ENCODE data around the gene PSMG1.
"Not testable (repeated sequence)": the region's sequence is repeated elsewhere in the genome, so short reads cannot be mapped to it uniquely, and the experiment has no call there.

PSMG1 gene

GRCh38 chr21:39155578-39155977 lies 27.7 kb downstream of the PSMG1 start:
- no peak for DNase-seq

- no peak for DNase-seq
Measured at GRCh38 chr21:39153842-39154241, 29.4 kb downstream of the PSMG1 start.

DNA sequence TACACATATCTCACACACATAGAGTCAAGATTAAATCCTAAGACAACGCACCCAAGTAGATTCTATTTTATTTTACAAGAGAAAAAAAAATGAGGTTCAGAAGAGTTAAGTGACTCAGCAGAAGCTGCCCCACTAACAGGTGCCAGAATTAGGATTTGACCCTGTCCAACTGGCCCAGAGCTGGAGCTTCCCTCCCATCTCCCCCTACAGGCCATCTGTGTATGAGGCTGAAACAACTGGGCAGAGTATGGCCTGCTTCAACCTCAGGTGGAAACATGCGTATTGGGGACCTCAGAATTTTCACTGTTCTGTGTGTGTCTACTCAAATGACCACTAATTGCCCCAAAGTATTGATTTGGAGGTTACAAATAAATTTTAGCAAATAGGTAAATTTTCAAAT lies 29.9 kb downstream of the PSMG1 start:
- no peak for DNase-seq

GRCh38 chr21:39152271-39152670 lies 31.0 kb downstream of the PSMG1 start:
- no peak for DNase-seq

DNA sequence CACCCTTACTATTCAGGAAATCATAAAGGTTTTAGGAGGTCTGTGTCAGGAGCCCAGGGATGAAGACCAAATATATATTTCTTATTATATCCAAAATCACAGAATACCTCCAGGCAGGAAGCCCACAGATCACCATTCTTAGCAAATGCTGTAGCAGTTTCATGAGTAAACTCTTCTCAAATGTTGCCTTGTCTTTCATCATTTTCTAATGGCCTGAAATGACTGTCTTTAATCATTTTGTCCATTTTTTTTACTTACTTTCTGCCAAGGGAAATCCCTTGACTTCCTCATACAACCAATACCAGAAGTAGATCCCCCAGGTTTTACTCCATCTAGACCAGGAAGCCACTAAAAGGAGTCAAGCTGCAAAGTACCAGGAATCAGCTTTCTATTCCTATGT lies 32.4 kb downstream of the PSMG1 start:
- no peak for DNase-seq

GRCh38 chr21:39150316-39150715 lies 32.9 kb downstream of the PSMG1 start:
- DNase-seq, result no peak

DNA sequence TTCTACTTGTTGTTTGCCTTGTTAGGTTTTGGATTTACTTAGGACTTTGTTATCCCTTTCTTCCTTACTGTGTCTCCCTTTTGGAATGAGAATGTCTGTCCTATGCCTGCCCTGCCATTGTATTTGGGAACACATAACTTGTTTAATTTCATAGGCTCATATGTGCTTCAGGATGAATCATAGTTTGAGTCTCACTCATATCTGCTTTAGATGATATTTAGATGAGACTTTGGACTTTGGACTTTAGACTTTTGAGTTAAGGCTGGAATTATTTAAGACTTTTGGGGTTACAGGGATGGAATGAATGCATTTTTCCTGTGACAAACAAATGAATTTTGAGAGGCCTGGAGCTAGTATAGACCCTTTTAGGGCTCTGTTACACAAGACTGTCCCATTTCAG lies 33.4 kb downstream of the PSMG1 start:
- DNase-seq, result no peak

- no peak for DNase-seq
Measured at GRCh38 chr21:39148975-39149374, 34.3 kb downstream of the PSMG1 start.

DNA sequence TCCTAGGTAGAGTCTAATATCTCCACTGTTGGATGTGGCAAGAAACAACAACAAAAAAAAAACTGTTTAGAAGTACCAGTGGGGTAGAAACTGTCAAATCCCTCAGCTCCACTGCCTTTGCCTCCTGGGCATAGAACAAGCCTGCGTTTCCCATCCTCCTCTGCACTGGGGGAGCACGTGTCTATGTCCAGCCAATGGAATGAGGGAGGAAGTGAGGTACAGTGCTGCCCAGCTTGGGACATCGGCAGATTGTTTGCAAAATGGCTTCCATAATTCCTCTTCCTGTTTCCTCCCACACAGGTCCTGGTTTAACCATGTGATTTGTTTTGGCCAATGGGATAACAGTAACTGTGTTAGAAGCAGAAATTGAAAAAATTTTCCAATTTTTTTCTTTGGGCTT lies 39.1 kb downstream of the PSMG1 start:
- DNase-seq, result no peak

- no peak for DNase-seq
Measured at GRCh38 chr21:39142972-39143371, 40.3 kb downstream of the PSMG1 start.

DNA sequence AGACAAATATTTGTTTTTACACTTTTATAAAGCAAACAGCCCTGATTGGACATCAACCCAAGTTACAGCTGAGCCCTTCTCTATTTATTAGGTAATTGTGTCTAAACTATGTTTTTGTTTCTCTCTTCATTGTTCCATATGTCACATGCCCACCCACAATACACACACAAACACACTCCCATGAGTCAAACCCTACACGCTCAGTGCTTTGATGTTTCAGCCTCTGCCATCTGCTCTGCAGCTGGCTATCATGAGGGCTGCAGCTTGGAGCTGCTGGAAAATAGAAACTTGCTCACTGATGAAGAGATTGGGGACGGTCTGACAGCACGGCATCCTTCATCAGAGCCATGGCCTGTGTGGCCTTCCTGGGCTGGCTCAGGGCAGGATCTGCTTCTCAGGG lies 41.7 kb downstream of the PSMG1 start:
- no peak for DNase-seq

DNA sequence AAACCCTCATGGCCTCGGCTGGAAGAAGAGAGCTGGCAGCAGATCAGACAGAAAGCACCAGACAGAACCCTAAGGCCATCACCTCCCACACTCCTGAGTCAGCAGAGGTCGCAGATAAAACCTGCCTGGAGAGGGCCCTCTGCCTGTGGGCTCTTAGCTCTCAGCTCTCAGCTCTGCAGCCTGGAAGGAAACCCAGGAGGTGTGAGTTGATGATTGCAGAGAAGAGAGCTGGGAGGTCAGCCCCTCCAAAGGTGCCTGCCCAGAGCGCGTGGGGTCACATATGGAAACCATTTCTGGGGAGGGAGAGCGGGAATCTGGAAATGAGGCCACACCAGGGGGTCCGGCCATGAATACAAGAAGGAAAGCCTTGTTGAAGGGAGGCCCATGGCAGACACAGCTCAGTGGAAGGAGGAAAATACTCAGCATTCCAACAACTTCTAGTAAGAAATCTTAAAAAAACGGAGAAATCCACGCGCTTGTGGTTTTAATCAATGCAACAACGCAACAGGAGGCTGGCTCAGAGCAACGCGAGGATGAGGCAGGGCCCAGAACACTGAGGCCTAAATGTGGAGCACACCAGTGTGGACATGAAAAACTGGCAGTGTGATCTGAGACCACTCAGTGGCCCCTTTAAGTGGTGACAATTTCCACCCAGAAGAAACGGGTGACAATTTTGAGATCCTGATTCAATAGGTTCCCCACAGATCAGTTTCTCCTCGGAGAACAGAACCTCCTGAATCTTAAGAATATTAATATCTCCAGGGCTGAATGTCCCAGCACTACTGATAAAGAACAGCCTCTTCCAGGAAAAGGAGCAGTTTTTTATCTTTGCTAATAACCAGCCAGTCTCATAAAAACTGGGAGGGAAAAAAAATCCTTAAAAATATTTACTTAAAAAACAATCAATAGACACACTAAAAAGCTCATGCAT lies 45.7 kb downstream of the PSMG1 start:
- DNase-seq, result no peak

GRCh38 chr21:39136711-39137110 lies 46.5 kb downstream of the PSMG1 start:
- no peak for DNase-seq

- not testable (repeated sequence) for DNase-seq
Measured at GRCh38 chr21:39136138-39136537, 47.1 kb downstream of the PSMG1 start.

- DNase-seq, result no peak
Measured at GRCh38 chr21:39134288-39134810, 48.9 kb downstream of the PSMG1 start.

DNA sequence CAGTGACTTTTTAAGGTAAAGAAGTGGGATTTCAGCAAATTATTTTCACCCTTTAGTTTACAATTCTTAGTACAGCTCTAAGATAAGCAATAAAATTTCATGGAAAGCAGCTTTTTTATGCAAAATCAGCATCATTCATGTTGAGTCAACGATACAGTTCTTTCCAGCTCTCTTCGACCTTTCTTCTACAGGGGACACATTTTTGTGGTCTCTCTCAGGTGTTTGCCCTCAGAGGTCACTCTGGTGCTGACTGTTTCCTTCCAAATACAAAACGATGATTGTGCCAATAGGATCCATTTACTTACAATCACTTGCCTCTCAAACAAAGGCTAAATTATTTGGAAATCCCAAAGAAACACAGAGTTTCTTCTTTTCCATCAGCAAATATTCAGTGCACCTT lies 51.0 kb downstream of the PSMG1 start:
- DNase-seq, result no peak

DNA sequence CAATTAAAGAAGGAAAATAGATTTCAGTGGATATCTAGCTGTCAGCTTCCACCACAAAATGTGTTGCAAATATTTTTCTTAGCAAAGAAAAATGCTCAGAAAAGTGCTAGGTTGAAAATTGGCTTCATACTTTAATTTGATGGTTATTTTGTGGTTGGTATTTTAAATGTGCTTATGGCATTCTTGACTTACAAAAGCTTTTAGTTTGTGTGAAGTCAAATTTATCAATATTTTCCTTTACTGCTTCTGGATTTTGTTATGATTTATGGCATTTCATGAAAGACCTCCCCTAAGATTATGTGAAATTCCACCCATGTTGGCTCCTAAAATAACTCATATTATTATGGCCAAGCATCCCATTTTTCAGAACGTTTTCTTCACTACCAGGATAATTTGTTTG lies 51.5 kb downstream of the PSMG1 start:
- no peak for DNase-seq

DNA sequence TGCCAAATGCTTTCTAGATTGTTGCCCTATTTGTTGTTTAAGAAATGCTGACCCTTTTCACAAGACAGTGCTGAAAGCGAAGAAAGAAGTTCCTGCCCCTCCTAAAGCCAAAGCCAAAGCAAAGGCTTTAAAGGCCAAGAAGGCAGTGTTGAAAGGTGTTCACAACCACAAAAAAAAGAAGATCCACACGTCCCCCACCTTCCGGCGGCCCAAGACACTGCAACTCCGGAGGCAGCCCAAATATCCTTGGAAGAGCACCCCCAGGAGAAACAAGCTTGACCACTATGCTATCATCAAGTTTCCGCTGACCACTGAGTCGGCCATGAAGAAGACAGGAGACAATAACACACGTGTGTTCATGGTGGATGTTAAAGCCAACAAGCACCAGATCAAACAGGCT lies 55.7 kb downstream of the PSMG1 start:
- no peak for DNase-seq

DNA sequence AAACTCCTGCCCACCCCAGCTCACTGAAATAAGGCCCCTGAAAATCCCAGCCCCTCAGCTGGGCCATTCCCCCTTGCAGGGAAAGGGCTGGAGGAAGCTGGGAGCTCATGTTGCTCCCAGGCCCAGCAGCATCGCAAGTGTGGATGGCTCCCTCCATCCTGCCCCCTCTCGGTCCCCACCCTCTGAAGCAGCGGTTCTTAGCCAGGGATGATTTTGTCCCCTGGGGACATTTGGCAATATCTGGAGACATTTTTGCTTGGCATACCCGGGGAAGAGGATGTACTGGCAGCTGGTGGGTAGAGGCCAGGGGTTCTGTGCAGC lies 56.8 kb downstream of the PSMG1 start:
- DNase-seq, result no peak

DNA sequence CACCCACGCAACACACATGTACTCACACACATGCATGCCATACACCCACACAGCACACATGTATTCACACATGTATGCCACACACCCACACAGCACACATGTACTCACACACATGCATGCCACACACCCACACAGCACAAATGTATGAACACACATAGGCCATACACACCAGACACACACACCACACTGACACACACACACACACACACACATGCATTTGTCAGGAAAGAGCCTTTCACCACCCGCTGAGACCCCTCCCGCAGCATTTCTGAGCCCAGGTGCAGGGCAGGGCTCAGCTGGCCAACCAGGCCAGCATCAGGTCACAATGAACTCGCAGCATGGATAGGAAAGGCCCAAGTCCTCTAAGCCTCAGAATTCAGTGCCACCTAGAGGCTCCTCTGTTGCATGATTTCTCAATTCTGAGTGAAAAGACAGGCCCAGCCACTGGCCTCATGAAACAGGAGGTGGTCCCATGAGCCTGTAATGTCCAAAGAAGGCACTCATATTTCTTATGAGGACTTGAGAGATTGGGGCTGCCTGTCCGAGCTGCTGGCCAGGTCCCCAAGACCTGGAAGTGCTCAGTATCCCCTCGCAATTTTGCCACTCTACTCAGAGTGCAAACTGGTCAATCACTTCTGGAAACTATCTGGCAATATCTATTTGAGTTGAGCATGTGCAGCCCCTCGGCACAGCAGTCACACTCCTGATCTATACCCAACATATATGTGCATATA lies 57.3 kb downstream of the PSMG1 start:
- DNase-seq, result no peak

Data from stimulated activated CD4-positive, alpha-beta T cell treated with anti-CD3 and anti-CD28 coated beads, Interleukin-12 subunit alpha, Interleukin-12 subunit beta, amount 100 ng/mL, for 4 hours (primary cell).